ENCODE data around the gene ATP8A1. TPM values are rescaled to one million over a fixed set of nuclear protein-coding genes. Genes with fewer than 3 reads are reported as not detected.

The ATP8A1 gene
- polyA plus RNA-seq, 1 donor from 2014 or later, result 45.8 TPM

DNA sequence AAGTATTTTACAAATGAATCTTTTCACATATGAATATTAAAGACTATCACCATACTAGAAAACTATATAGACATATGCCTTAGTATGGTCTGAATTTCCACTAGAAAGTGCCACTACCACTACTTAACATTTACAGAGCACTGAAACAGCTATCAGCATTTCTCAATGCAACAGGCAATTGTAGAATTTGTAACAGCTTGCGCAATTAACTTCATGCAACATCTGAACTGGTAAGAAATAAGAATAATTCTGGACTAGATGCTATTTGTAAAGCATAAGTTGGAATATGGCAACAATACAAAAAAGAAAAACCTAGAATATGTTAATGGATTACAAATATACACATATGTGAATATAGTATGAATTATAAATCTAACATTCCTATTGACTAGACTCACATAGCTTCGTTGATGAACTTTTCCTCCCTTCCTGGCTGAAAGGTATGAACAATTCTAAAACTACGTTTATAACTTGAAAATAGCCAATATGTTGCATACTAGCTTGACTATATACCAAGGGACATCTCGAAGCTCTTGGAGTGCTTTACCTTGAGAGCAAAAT lies 82.0 kb downstream of the ATP8A1 start:
- Histone ChIP-seq H3K36me3 (ENCODE audit: insufficient read depth, low read length) (no peaks in the 10 kb centered on the region), H3K9me3 (ENCODE audit: low read length) (no peaks in the 10 kb centered on the region), H3K9ac (ENCODE audit: low read length) (no peak overlapping the region), H3K4me3 (ENCODE audit: low read length) (no peak overlapping the region), H3K27ac (ENCODE audit: low read length) (no peak overlapping the region), H3K9me2 (ENCODE audit: insufficient read depth, low read length) (no peaks in the 10 kb centered on the region), H3F3A (ENCODE audit: insufficient read depth, low read length, poor library complexity, severe bottlenecking) (no peaks in the 10 kb centered on the region), H4K20me1 (ENCODE audit: insufficient read depth) (no peaks in the 10 kb centered on the region), H3K79me2 (replicated peaks; ENCODE audit: insufficient read depth, low read length) (no peaks in the 10 kb centered on the region), H3K27me3 (ENCODE audit: insufficient read depth, low read depth, low read length) (no peaks in the 10 kb centered on the region), H2AFZ (ENCODE audit: low read depth, low read length) (no peak overlapping the region), H3K4me2 (ENCODE audit: low read length) (no peak overlapping the region)
- TF ChIP-seq MXI1 (conservative IDR thresholded peaks at IDR 0.05; ENCODE audit: poor library complexity, severe bottlenecking), result no peak
- TF ChIP-seq SMC3 (conservative IDR thresholded peaks at IDR 0.05; ENCODE audit: poor library complexity), result no peak

DNA sequence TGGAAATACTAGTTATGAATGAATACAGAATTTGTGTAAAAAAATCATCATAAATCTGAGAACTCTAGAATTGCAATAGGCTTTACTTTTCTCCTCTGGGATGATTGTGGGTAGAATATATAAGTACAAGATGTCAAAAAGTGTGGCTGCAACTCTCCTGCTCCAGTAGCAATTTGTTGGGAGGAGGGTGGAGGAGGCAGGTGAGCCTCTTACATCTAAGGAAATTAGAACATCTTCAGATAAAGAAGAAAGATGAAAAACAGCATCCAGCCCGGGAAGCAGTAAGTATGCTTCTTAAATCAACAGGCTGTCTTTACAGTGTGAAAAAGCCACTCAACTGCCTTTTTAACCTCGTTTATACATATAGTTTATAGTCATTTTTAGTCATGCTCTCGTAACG lies 83.7 kb downstream of the ATP8A1 start:
- Histone ChIP-seq H3K4me3 (ENCODE audit: low read length) (no peak overlapping the region), H3K27me3 (ENCODE audit: insufficient read depth, low read depth, low read length) (no peaks in the 10 kb centered on the region), H3K9ac (ENCODE audit: low read length) (no peak overlapping the region), H3K9me3 (ENCODE audit: low read length) (no peaks in the 10 kb centered on the region), H4K20me1 (ENCODE audit: insufficient read depth) (no peaks in the 10 kb centered on the region), H3K4me2 (ENCODE audit: low read length) (no peak overlapping the region), H3K9me2 (ENCODE audit: insufficient read depth, low read length) (no peaks in the 10 kb centered on the region), H3F3A (ENCODE audit: insufficient read depth, low read length, poor library complexity, severe bottlenecking) (no peaks in the 10 kb centered on the region), H3K27ac (ENCODE audit: low read length) (no peak overlapping the region), H2AFZ (ENCODE audit: low read depth, low read length) (no peak overlapping the region), H3K79me2 (replicated peaks; ENCODE audit: insufficient read depth, low read length) (no peaks in the 10 kb centered on the region), H3K36me3 (ENCODE audit: insufficient read depth, low read length) (no peaks in the 10 kb centered on the region)
- no peak for TF ChIP-seq SMC3 (conservative IDR thresholded peaks at IDR 0.05; ENCODE audit: poor library complexity)
- no peak for TF ChIP-seq EZH2 (IDR thresholded peaks at IDR 0.05; ENCODE audit: borderline replicate concordance, insufficient read depth, low read length, poor library complexity, severe bottlenecking)
- no peak for TF ChIP-seq RAD21 (conservative IDR thresholded peaks at IDR 0.05)
- TF ChIP-seq EP300 (conservative IDR thresholded peaks at IDR 0.05; ENCODE audit: poor library complexity, severe bottlenecking), result no peak

DNA sequence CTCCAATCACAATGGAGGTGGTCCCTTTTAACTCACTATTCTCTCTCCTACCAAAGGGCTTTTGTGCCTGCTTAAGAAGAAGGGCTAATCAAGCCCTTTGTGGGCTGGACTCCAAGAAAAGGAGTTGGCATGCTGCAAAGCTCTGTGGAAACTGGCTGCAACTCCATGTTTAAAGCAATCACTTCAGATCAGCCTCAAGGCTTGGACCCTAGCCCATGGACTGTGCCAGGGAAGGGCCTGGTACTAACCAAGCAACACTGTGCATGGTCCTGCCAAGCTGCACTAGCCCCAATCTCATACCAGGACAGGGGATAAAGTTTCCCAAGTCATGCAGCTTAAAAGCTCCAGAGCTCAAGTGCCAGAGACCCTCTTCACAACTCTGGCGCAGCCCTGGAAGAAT lies 86.7 kb downstream of the ATP8A1 start:
- no peaks in the 10 kb centered on the region for H3K9me2 ChIP-seq (ENCODE audit: insufficient read depth, low read length)
- no peaks in the 10 kb centered on the region for H3K27me3 ChIP-seq (ENCODE audit: insufficient read depth, low read depth, low read length)
- no peaks in the 10 kb centered on the region for H3K9me3 ChIP-seq (ENCODE audit: low read length)
- H3K4me2 ChIP-seq (ENCODE audit: low read length), result no peak overlapping the region
- no peak overlapping the region for H3K4me3 ChIP-seq (ENCODE audit: low read length)
- H3K36me3 ChIP-seq (ENCODE audit: insufficient read depth, low read length), result no peaks in the 10 kb centered on the region
- H3K27ac ChIP-seq (ENCODE audit: low read length), result no peak overlapping the region
- H3K9ac ChIP-seq (ENCODE audit: low read length), result no peak overlapping the region
- H4K20me1 ChIP-seq (ENCODE audit: insufficient read depth), result no peaks in the 10 kb centered on the region
- H2AFZ ChIP-seq (ENCODE audit: low read depth, low read length), result no peak overlapping the region
- no peaks in the 10 kb centered on the region for H3K79me2 ChIP-seq (replicated peaks; ENCODE audit: insufficient read depth, low read length)
- TF ChIP-seq POLR2AphosphoS5 (IDR thresholded peaks at IDR 0.05) (no peak), SMC3 (conservative IDR thresholded peaks at IDR 0.05; ENCODE audit: poor library complexity) (no peak), EP300 (conservative IDR thresholded peaks at IDR 0.05; ENCODE audit: poor library complexity, severe bottlenecking) (no peak), RAD21 (conservative IDR thresholded peaks at IDR 0.05) (no peak), TAF1 (IDR thresholded peaks at IDR 0.05; ENCODE audit: low read depth) (no peak), MXI1 (conservative IDR thresholded peaks at IDR 0.05; ENCODE audit: poor library complexity, severe bottlenecking) (no peak), EZH2 (IDR thresholded peaks at IDR 0.05; ENCODE audit: borderline replicate concordance, insufficient read depth, low read length, poor library complexity, severe bottlenecking) (no peak)
- TF ChIP-seq, protein P1, sequence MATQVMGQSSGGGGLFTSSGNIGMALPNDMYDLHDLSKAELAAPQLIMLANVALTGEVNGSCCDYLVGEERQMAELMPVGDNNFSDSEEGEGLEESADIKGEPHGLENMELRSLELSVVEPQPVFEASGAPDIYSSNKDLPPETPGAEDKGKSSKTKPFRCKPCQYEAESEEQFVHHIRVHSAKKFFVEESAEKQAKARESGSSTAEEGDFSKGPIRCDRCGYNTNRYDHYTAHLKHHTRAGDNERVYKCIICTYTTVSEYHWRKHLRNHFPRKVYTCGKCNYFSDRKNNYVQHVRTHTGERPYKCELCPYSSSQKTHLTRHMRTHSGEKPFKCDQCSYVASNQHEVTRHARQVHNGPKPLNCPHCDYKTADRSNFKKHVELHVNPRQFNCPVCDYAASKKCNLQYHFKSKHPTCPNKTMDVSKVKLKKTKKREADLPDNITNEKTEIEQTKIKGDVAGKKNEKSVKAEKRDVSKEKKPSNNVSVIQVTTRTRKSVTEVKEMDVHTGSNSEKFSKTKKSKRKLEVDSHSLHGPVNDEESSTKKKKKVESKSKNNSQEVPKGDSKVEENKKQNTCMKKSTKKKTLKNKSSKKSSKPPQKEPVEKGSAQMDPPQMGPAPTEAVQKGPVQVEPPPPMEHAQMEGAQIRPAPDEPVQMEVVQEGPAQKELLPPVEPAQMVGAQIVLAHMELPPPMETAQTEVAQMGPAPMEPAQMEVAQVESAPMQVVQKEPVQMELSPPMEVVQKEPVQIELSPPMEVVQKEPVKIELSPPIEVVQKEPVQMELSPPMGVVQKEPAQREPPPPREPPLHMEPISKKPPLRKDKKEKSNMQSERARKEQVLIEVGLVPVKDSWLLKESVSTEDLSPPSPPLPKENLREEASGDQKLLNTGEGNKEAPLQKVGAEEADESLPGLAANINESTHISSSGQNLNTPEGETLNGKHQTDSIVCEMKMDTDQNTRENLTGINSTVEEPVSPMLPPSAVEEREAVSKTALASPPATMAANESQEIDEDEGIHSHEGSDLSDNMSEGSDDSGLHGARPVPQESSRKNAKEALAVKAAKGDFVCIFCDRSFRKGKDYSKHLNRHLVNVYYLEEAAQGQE (IDR thresholded peaks at IDR 0.05; ENCODE audit: borderline replicate concordance), result no peak
- TF ChIP-seq, protein P2, sequence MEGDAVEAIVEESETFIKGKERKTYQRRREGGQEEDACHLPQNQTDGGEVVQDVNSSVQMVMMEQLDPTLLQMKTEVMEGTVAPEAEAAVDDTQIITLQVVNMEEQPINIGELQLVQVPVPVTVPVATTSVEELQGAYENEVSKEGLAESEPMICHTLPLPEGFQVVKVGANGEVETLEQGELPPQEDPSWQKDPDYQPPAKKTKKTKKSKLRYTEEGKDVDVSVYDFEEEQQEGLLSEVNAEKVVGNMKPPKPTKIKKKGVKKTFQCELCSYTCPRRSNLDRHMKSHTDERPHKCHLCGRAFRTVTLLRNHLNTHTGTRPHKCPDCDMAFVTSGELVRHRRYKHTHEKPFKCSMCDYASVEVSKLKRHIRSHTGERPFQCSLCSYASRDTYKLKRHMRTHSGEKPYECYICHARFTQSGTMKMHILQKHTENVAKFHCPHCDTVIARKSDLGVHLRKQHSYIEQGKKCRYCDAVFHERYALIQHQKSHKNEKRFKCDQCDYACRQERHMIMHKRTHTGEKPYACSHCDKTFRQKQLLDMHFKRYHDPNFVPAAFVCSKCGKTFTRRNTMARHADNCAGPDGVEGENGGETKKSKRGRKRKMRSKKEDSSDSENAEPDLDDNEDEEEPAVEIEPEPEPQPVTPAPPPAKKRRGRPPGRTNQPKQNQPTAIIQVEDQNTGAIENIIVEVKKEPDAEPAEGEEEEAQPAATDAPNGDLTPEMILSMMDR (IDR thresholded peaks at IDR 0.05; ENCODE audit: poor library complexity, severe bottlenecking), result no peak
- H3F3A ChIP-seq (ENCODE audit: insufficient read depth, low read length, poor library complexity, severe bottlenecking), result no peaks in the 10 kb centered on the region
